B cell (primary cell): ENCODE data around the gene HS3ST3A1. TPM values are rescaled to one million over a fixed set of nuclear protein-coding genes. Genes with fewer than 3 reads are reported as not detected.

Experiments
- ATAC-seq: fragments of 200-7000 bp; cut with Tn5 transposase; one replicate; pipeline ENCODE4 v1.10.0; 2021; ENCODE audit warnings: low read depth, mild to moderate bottlenecking, moderate number of reproducible peaks, moderate library complexity
- CTCF ChIA-PET: fragments of 350-600 bp; sonication (Branson Sonifier 250); formaldehyde crosslinking; loops from one replicate; lab custom pipeline; 2021; ENCODE audit warnings: antibody characterized with exemption, inconsistent platforms; lab: Charles Lee
- POLR2A ChIA-PET: fragments of 350-600 bp; sonication (Branson Sonifier 250); formaldehyde crosslinking; loops from one replicate; lab custom pipeline; 2021; ENCODE audit warnings: antibody characterized with exemption; lab: Charles Lee
- DNase-seq: peaks from one replicate; pipeline ENCODE4 v3.0.0; 2013
- H2AFZ ChIP-seq: 2 replicates; pipeline ENCODE4 v1.6.1; 2012; ENCODE audit warnings: mild to moderate bottlenecking, low read depth, low read length; ENCODE audit not compliant: insufficient read depth, poor library complexity, severe bottlenecking
- H3K27ac ChIP-seq, 2 donors: 1 replicate in 1 of 2; 2 replicates in 1 of 2; pipeline ENCODE4 v1.5.1; 2012 to 2013; ENCODE audit warnings: low read length in 2 of 2, mild to moderate bottlenecking in 2 of 2, moderate library complexity in 1 of 2
- H3K27me3 ChIP-seq, 4 experiments: fragments of 200-600 bp in 1 of 4; sonication (generic) in 1 of 4; replicated peaks in 1 of 4; 1 replicate in 2 of 4; 2 replicates in 2 of 4; pipeline versions ENCODE4 v1.6.1 to v1.7.0; 2013 to 2016; ENCODE audit warnings: low read length in 3 of 4, mild to moderate bottlenecking in 2 of 4, mixed read lengths in 1 of 4, moderate library complexity in 1 of 4; ENCODE audit not compliant: insufficient read depth in 4 of 4, control insufficient read depth in 3 of 4; ENCODE audit errors: control extremely low read depth in 1 of 4
- H3K36me3 ChIP-seq, 2 experiments: replicated peaks in 1 of 2; 1 replicate in 1 of 2; 2 replicates in 1 of 2; pipeline versions ENCODE4 v1.6.1 to v1.7.1; 2013; ENCODE audit warnings: low read length in 1 of 2; ENCODE audit not compliant: insufficient read depth in 2 of 2, control insufficient read depth in 1 of 2; ENCODE audit errors: control extremely low read depth in 1 of 2, extremely low read depth in 1 of 2
- H3K4me1 ChIP-seq, 2 donors: fragments of 200-600 bp in 1 of 2; sonication (generic) in 1 of 2; 1 replicate in 1 of 2; 2 replicates in 1 of 2; pipeline versions ENCODE4 v1.5.1 to v1.6.1; 2013 to 2017; ENCODE audit warnings: low read length in 2 of 2; ENCODE audit not compliant: control insufficient read depth in 2 of 2, insufficient read depth in 2 of 2
- H3K4me2 ChIP-seq: replicated peaks from 2 replicates; pipeline ENCODE3; 2012; ENCODE audit warnings: mild to moderate bottlenecking, low read depth, low read length; ENCODE audit not compliant: poor library complexity, severe bottlenecking
- H3K4me3 ChIP-seq, 5 experiments: fragments of 200-600 bp in 1 of 5; sonication (generic) in 1 of 5; 1 replicate in 3 of 5; 2 replicates in 2 of 5; pipeline versions ENCODE4 v1.5.1 to v1.7.0; 2011 to 2016; ENCODE audit warnings: low read length in 4 of 5, mild to moderate bottlenecking in 4 of 5, low read depth in 2 of 5, control low read depth in 1 of 5, moderate library complexity in 1 of 5; ENCODE audit not compliant: insufficient read depth in 1 of 5; ENCODE audit errors: control extremely low read depth in 1 of 5, extremely low read depth in 1 of 5
- H3K79me2 ChIP-seq: fragments of 200-600 bp; sonication (generic); one replicate; pipeline ENCODE4 v1.6.0; 2016; ENCODE audit warnings: low read length; ENCODE audit not compliant: control insufficient read depth, insufficient read depth
- H3K9ac ChIP-seq: fragments of 200-600 bp; sonication (generic); 2 replicates; pipeline ENCODE4 v1.6.1; 2017; ENCODE audit warnings: mild to moderate bottlenecking, low read length, moderate library complexity
- H3K9me3 ChIP-seq, 3 donors: one replicate each; pipeline versions ENCODE4 v1.6.1 to v1.7.1; 2013; ENCODE audit warnings: low read length in 2 of 3; ENCODE audit not compliant: control insufficient read depth in 2 of 3, insufficient read depth in 1 of 3; ENCODE audit errors: control extremely low read depth in 1 of 3
- H4K20me1 ChIP-seq: 2 replicates; pipeline ENCODE4 v1.6.0; 2012; ENCODE audit warnings: mild to moderate bottlenecking, low read length; ENCODE audit not compliant: insufficient read depth, control insufficient read depth, poor library complexity, severe bottlenecking
- H3K27ac Mint-ChIP-seq: one replicate; pipeline ENCODE4 v1.8.0; 2021; ENCODE audit warnings: mixed read lengths
- H3K27me3 Mint-ChIP-seq: one replicate; pipeline ENCODE4 v1.8.0; 2021; ENCODE audit warnings: mixed read lengths
- H3K4me1 Mint-ChIP-seq: one replicate; pipeline ENCODE4 v1.8.0; 2021; ENCODE audit warnings: mixed read lengths
- H3K4me3 Mint-ChIP-seq: one replicate; pipeline ENCODE4 v1.8.0; 2021; ENCODE audit warnings: mixed read lengths
- H3K9me3 Mint-ChIP-seq: one replicate; pipeline ENCODE4 v1.8.0; 2022; ENCODE audit warnings: mixed read lengths; ENCODE audit not compliant: insufficient read depth
- CTCF ChIP-seq: fragments of 200-600 bp; IDR thresholded peaks from one replicate; pipeline ENCODE4 v1.8.0; 2022; ENCODE audit warnings: antibody characterized with exemption, mild to moderate bottlenecking
- EZH2 ChIP-seq: IDR thresholded peaks from 2 replicates; pipeline ENCODE4 v1.6.1; 2012; ENCODE audit warnings: borderline replicate concordance, low read depth, mild to moderate bottlenecking, moderate library complexity, low read length; ENCODE audit not compliant: insufficient read depth, poor library complexity, severe bottlenecking
- WGBS: methylation state at CpG from one replicate; pipeline ENCODE4 v1.1.5; 2013; ENCODE audit warnings: missing lambda C conversion rate; ENCODE audit not compliant: insufficient coverage; 5-methylcytosine and 5-hydroxymethylcytosine counted together
- intact Hi-C: fragments of 100-400 bp; cut with micrococcal nuclease; formaldehyde crosslinking; loops from one replicate; pipeline ENCODE4 v1.10.0; 2022
- polyA plus RNA-seq: library from polyadenylated mRNA; depleted of rRNA; stranded (reverse); fragments of >200 nt; gene quantifications from 2 replicates; pipeline ENCODE4 v1.2.3, GENCODE V29; 2012
- total RNA-seq, 2 donors: library from RNA; stranded (reverse); fragments of 120-200 nt in 1 of 2; gene quantifications; 1 replicate in 1 of 2; 2 replicates in 1 of 2; pipeline versions ENCODE4 v1.2.3 to v1.2.4, GENCODE V29; 2013 to 2022

The HS3ST3A1 gene
- total and polyA plus RNA-seq, 2 donors (not counting 1 experiment from before 2014, with no cell fraction given): 0.17 to 0.75 TPM

- peaks cover 40% of the 10 kb centered on the region for H3K27me3 Mint-ChIP-seq
Measured at GRCh38 chr17:13595599-13595899, 6.2 kb downstream of the HS3ST3A1 start.

More at GRCh38 chr17:13595599-13595899, 6.2 kb downstream of the HS3ST3A1 start:
- no peak for ATAC-seq
- Histone ChIP-seq H3K4me1 (no peaks in the 10 kb centered on the region), H3K9ac (no peak overlapping the region), H3K9me3 (no peaks in the 10 kb centered on the region), H3K4me3 (no peak overlapping the region), H3K79me2 (no peaks in the 10 kb centered on the region), H2AFZ (no peak overlapping the region), H3K36me3 (no peaks in the 10 kb centered on the region), H3K27me3 (peaks cover 2 to 18% (median 10%) of the 10 kb centered on the region in 4 experiments), H4K20me1 (no peaks in the 10 kb centered on the region), H3K27ac (no peak overlapping the region), H3K4me2 (no peak overlapping the region)
- Mint-ChIP-seq H3K4me1 (peaks cover 5% of the 10 kb centered on the region), H3K9me3 (no peaks in the 10 kb centered on the region), H3K27ac (no peak overlapping the region), H3K4me3 (no peak overlapping the region)
- no peak for DNase-seq
- CTCF ChIA-PET: interaction anchor here (0.6 to 6.9 kb wide), 9 partner anchors 8 to 1331 kb away, joined by 3 to 53 read pairs (median 4); partner anchors contain the start of gene HS3ST3B1
- POLR2A ChIA-PET: no interaction called here
- no peak for TF ChIP-seq CTCF
- no peak for TF ChIP-seq EZH2
- intact Hi-C loops: loop anchor here (5.0 to 10.0 kb wide), 5 partner anchors 342 to 1907 kb away; no protein-coding TSS in a partner anchor
- WGBS: 100% methylated on average over 2 of the region's 6 CpGs
